ENCODE data around the gene GPR108.

GRCh38 chr19:6714749-6715555 is 22.4 kb downstream of the GPR108 start:
- TF ChIP-seq REST (IDR thresholded peaks at IDR 0.05; ENCODE audit: insufficient read depth in 1 of 2, low read depth in 2 of 2, low read length in 1 of 2): no peak
- no peak for TF ChIP-seq SIN3A (IDR thresholded peaks at IDR 0.05; ENCODE audit: borderline replicate concordance, insufficient read depth, low read depth, low read length)
- TF ChIP-seq CTCF (IDR thresholded peaks at IDR 0.05): no peak
- TF ChIP-seq POLR2AphosphoS5 (IDR thresholded peaks at IDR 0.05; ENCODE audit: low read depth, low read length): no peak
